ENCODE measurements around the gene APOO.

Gene APOO

DNA sequence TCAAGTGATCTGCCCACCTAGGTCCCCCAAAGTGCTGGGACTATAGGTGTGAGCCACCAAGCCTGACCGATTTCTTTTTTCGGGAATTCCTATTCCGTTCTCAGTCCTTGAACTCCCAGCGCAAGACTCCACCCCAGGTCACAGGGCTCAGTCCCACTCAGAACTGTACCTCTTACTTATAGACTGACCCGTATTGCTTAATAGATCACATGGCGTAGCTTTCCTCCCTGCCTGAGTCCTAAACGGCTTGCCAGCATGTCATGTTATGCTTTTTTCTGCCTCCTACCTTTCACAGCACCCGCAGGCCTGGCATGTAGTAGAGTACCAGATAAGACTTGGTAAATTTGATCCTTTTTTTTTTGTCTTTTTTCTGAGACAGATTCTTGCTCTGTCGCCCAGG, 102.3 kb downstream of the APOO start:
- H3K9ac ChIP-seq (ENCODE audit: low read length): no peak overlapping the region
- H3K27me3 ChIP-seq (ENCODE audit: low read length): no peaks in the 10 kb centered on the region
- H3K79me2 ChIP-seq (ENCODE audit: insufficient read depth, low read length): no peaks in the 10 kb centered on the region
- H3K4me3 ChIP-seq (ENCODE audit: insufficient read depth, low read length, poor library complexity, severe bottlenecking): no peak overlapping the region
- H3K36me3 ChIP-seq (ENCODE audit: low read length): no peaks in the 10 kb centered on the region
- no peaks in the 10 kb centered on the region for H3K9me3 ChIP-seq (ENCODE audit: insufficient read depth, low read length)
- TF ChIP-seq, protein P1, sequence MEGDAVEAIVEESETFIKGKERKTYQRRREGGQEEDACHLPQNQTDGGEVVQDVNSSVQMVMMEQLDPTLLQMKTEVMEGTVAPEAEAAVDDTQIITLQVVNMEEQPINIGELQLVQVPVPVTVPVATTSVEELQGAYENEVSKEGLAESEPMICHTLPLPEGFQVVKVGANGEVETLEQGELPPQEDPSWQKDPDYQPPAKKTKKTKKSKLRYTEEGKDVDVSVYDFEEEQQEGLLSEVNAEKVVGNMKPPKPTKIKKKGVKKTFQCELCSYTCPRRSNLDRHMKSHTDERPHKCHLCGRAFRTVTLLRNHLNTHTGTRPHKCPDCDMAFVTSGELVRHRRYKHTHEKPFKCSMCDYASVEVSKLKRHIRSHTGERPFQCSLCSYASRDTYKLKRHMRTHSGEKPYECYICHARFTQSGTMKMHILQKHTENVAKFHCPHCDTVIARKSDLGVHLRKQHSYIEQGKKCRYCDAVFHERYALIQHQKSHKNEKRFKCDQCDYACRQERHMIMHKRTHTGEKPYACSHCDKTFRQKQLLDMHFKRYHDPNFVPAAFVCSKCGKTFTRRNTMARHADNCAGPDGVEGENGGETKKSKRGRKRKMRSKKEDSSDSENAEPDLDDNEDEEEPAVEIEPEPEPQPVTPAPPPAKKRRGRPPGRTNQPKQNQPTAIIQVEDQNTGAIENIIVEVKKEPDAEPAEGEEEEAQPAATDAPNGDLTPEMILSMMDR (IDR thresholded peaks at IDR 0.05; ENCODE audit: insufficient read depth, low read length, poor library complexity, severe bottlenecking): no peak
- TF ChIP-seq EZH2phosphoT487 (conservative IDR thresholded peaks at IDR 0.05; ENCODE audit: low read length): no peak
- H3K9me2 ChIP-seq (replicated peaks; ENCODE audit: insufficient read depth, low read length): no peaks in the 10 kb centered on the region
- H3K4me2 ChIP-seq (ENCODE audit: low read depth, low read length, poor library complexity, severe bottlenecking): no peak overlapping the region
- no peaks in the 10 kb centered on the region for H4K20me1 ChIP-seq (ENCODE audit: low read depth, low read length)
- H3K27ac ChIP-seq (ENCODE audit: low read depth, low read length): no peak overlapping the region
- no peaks in the 10 kb centered on the region for H3F3A ChIP-seq (ENCODE audit: insufficient read depth)
- no peak overlapping the region for H2AFZ ChIP-seq (ENCODE audit: low read depth, low read length, severe bottlenecking)

DNA sequence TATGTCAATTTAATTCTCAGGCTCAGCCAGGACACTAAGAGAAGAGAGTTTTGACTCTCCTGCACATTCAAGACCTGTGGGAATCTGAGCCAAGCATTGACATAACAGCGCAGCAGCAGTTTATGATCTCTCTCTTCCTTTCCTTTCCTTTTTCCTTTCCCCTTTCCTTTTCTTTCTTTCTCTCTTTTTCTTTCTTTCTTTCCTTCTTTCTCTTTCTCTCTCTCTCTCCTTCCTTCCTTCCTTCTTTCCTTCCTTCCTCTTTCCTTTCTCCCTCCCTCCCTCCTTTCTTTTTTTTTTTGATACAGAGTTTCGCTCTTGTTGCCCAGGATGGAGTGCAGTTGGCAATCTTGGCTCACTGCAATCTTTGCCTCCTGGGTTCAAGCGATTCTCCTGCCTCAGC, 103.2 kb downstream of the APOO start:
- Histone ChIP-seq H3K79me2 (ENCODE audit: insufficient read depth, low read length) (no peaks in the 10 kb centered on the region), H2AFZ (ENCODE audit: low read depth, low read length, severe bottlenecking) (no peak overlapping the region), H3K4me2 (ENCODE audit: low read depth, low read length, poor library complexity, severe bottlenecking) (no peak overlapping the region), H3K27me3 (ENCODE audit: low read length) (no peaks in the 10 kb centered on the region), H3K4me3 (ENCODE audit: insufficient read depth, low read length, poor library complexity, severe bottlenecking) (no peak overlapping the region), H3K27ac (ENCODE audit: low read depth, low read length) (no peak overlapping the region), H3K9me3 (ENCODE audit: insufficient read depth, low read length) (no peaks in the 10 kb centered on the region), H3K9me2 (replicated peaks; ENCODE audit: insufficient read depth, low read length) (no peaks in the 10 kb centered on the region), H3F3A (ENCODE audit: insufficient read depth) (no peaks in the 10 kb centered on the region), H3K9ac (ENCODE audit: low read length) (no peak overlapping the region), H3K36me3 (ENCODE audit: low read length) (no peaks in the 10 kb centered on the region), H4K20me1 (ENCODE audit: low read depth, low read length) (no peaks in the 10 kb centered on the region)
- TF ChIP-seq, protein P1 (IDR thresholded peaks at IDR 0.05; ENCODE audit: insufficient read depth, low read length, poor library complexity, severe bottlenecking): no peak
- no peak for TF ChIP-seq EZH2phosphoT487 (conservative IDR thresholded peaks at IDR 0.05; ENCODE audit: low read length)

DNA sequence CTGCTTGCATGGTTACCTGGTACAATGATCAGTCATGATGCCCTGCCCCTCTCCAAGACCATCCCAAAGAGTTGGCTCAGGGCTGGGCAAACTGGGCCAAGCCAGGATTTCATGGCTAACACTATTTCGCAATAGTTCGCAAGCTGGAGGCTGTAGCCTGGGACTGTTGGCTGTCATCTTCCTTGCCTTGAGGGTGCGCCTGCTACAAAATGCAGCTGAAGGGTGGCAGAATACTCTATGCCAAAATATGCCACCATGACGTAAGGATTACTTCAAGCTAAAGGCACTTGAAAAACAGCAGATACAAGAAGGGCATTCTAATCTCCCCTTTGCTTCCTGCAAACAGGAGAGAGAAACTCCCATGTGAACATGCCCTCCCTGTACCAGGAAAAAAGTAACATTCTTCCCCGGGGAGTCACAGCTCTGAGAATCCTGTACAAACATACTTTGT, 103.8 kb downstream of the APOO start:
- Histone ChIP-seq H3K79me2 (ENCODE audit: insufficient read depth, low read length) (no peaks in the 10 kb centered on the region), H3K27ac (ENCODE audit: low read depth, low read length) (no peak overlapping the region), H3K4me3 (ENCODE audit: insufficient read depth, low read length, poor library complexity, severe bottlenecking) (no peak overlapping the region), H4K20me1 (ENCODE audit: low read depth, low read length) (no peaks in the 10 kb centered on the region), H3K9ac (ENCODE audit: low read length) (no peak overlapping the region), H3K27me3 (ENCODE audit: low read length) (no peaks in the 10 kb centered on the region), H3K36me3 (ENCODE audit: low read length) (no peaks in the 10 kb centered on the region), H3F3A (ENCODE audit: insufficient read depth) (no peaks in the 10 kb centered on the region), H3K4me2 (ENCODE audit: low read depth, low read length, poor library complexity, severe bottlenecking) (no peak overlapping the region), H3K9me3 (ENCODE audit: insufficient read depth, low read length) (no peaks in the 10 kb centered on the region), H2AFZ (ENCODE audit: low read depth, low read length, severe bottlenecking) (no peak overlapping the region), H3K9me2 (replicated peaks; ENCODE audit: insufficient read depth, low read length) (no peaks in the 10 kb centered on the region)
- TF ChIP-seq EZH2phosphoT487 (conservative IDR thresholded peaks at IDR 0.05; ENCODE audit: low read length): no peak
- TF ChIP-seq, protein P1 (IDR thresholded peaks at IDR 0.05; ENCODE audit: insufficient read depth, low read length, poor library complexity, severe bottlenecking): no peak

Data from SU-DHL-6 (cell line).